Mesendoderm (in vitro differentiated cells): Measurements from ENCODE around the gene ATP8B4.

Source experiments
- DNase-seq: peaks from one replicate; pipeline ENCODE4 v3.0.0; 2013
- H2AK5ac ChIP-seq: 2 replicates; pipeline ENCODE4 v1.6.1; 2013; ENCODE audit warnings: low read length, inconsistent platforms
- H2BK120ac ChIP-seq: 2 replicates; pipeline ENCODE4 v1.6.1; 2013; ENCODE audit warnings: low read depth, mild to moderate bottlenecking, low read length, moderate library complexity, mixed read lengths
- H2BK15ac ChIP-seq: replicated peaks from 2 replicates; pipeline ENCODE4 v1.6.1; 2013; ENCODE audit warnings: low read depth, mild to moderate bottlenecking, moderate library complexity
- H2BK5ac ChIP-seq: 2 replicates; pipeline ENCODE4 v1.6.1; 2013; ENCODE audit warnings: low read length, inconsistent platforms
- H3K18ac ChIP-seq: 2 replicates; pipeline ENCODE4 v1.6.1; 2013; ENCODE audit warnings: mild to moderate bottlenecking, low read length, mixed read lengths
- H3K23ac ChIP-seq: one replicate; pipeline ENCODE4 v1.6.1; 2013; ENCODE audit warnings: low read length
- H3K27ac ChIP-seq: 2 replicates; pipeline ENCODE4 v1.5.1; 2013; ENCODE audit warnings: low read depth, mild to moderate bottlenecking, inconsistent platforms, low read length, moderate library complexity
- H3K27me3 ChIP-seq: 2 replicates; pipeline ENCODE4 v1.6.1; 2013; ENCODE audit warnings: low read length, control low read depth, mild to moderate bottlenecking, inconsistent platforms; ENCODE audit not compliant: insufficient read depth, poor library complexity
- H3K36me3 ChIP-seq: 2 replicates; pipeline ENCODE4 v1.6.1; 2013; ENCODE audit warnings: low read length, inconsistent platforms; ENCODE audit not compliant: control insufficient read depth, insufficient read depth
- H3K4ac ChIP-seq: one replicate; pipeline ENCODE4 v1.6.1; 2013; ENCODE audit warnings: low read depth, mild to moderate bottlenecking, low read length, moderate library complexity
- H3K4me1 ChIP-seq: 2 replicates; pipeline ENCODE4 v1.6.1; 2013; ENCODE audit warnings: low read depth, low read length, inconsistent platforms; ENCODE audit not compliant: control insufficient read depth
- H3K4me2 ChIP-seq: 2 replicates; pipeline ENCODE4 v1.6.1; 2013; ENCODE audit warnings: low read length
- H3K4me3 ChIP-seq: 2 replicates; pipeline ENCODE4 v1.5.1; 2013; ENCODE audit warnings: mild to moderate bottlenecking, low read length
- H3K56ac ChIP-seq: one replicate; pipeline ENCODE4 v1.6.1; 2013; ENCODE audit warnings: low read length
- H3K79me1 ChIP-seq: 2 replicates; pipeline ENCODE4 v1.6.1; 2013; ENCODE audit warnings: low read length, inconsistent platforms
- H3K79me2 ChIP-seq: 2 replicates; pipeline ENCODE4 v1.6.1; 2013; ENCODE audit warnings: mild to moderate bottlenecking, low read length; ENCODE audit not compliant: control insufficient read depth, insufficient read depth
- H3K9ac ChIP-seq: 2 replicates; pipeline ENCODE4 v1.6.1; 2013; ENCODE audit warnings: low read length, inconsistent platforms
- H4K5ac ChIP-seq: one replicate; pipeline ENCODE4 v1.6.1; 2013; ENCODE audit warnings: low read length
- H4K8ac ChIP-seq: one replicate; pipeline ENCODE4 v1.6.1; 2013; ENCODE audit warnings: low read depth, mild to moderate bottlenecking, control low read depth, low read length, moderate library complexity
- WGBS: extraction: QIAGEN DNeasy Blood & Tissue Kit; methylation state at CpG from one replicate; pipeline ENCODE4 v1.1.7; 2013; ENCODE audit warnings: low lambda C conversion rate, missing lambda C conversion rate; ENCODE audit not compliant: insufficient coverage; ENCODE audit errors: extremely low coverage; 5-methylcytosine and 5-hydroxymethylcytosine counted together

The ATP8B4 gene

GRCh38 chr15:50055750-50056157 lies 63.3 kb downstream of the ATP8B4 start:
- no peak for DNase-seq
- H4K8ac ChIP-seq: no peak overlapping the region
- no peak overlapping the region for H4K5ac ChIP-seq
- H3K4ac ChIP-seq: no peak overlapping the region
- no peak overlapping the region for H2BK5ac ChIP-seq
- H3K4me2 ChIP-seq: no peak overlapping the region
- H2BK120ac ChIP-seq: no peak overlapping the region
- H2BK15ac ChIP-seq: no peak overlapping the region
- H3K4me1 ChIP-seq: no peaks in the 10 kb centered on the region
- no peak overlapping the region for H3K18ac ChIP-seq
- H3K79me2 ChIP-seq: no peaks in the 10 kb centered on the region
- H2AK5ac ChIP-seq: no peak overlapping the region
- WGBS: no CpG with 5 or more reads among the region's 5 CpGs
- no peaks in the 10 kb centered on the region for H3K79me1 ChIP-seq
- no peak overlapping the region for H3K23ac ChIP-seq
- no peak overlapping the region for H3K9ac ChIP-seq
- H3K27me3 ChIP-seq: no peaks in the 10 kb centered on the region
- no peak overlapping the region for H3K4me3 ChIP-seq
- no peak overlapping the region for H3K27ac ChIP-seq
- no peak overlapping the region for H3K56ac ChIP-seq
- no peaks in the 10 kb centered on the region for H3K36me3 ChIP-seq

DNA sequence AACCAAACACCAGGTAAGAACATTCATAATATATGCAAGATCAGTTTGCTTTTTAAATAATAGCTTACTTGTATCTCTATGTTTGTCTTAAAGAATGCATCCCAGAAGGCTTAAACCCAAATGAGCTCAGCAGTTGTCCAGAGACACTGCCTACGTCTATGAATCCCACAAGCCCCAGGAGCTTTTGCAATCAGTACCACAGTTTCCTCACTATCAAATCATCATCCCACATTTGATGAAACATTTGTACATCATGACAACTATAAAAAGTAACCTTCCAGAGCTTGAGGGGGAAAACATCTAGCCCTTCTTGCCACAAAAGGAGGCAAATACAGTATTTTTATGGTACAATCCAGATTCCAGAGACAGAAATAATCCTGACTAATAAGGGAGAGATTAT lies 63.7 kb downstream of the ATP8B4 start:
- H3K27me3 ChIP-seq: no peaks in the 10 kb centered on the region
- H3K4ac ChIP-seq: no peak overlapping the region
- H3K56ac ChIP-seq: no peak overlapping the region
- H2BK120ac ChIP-seq: no peak overlapping the region
- H3K4me3 ChIP-seq: no peak overlapping the region
- H3K9ac ChIP-seq: no peak overlapping the region
- no peaks in the 10 kb centered on the region for H3K4me1 ChIP-seq
- no peak overlapping the region for H2AK5ac ChIP-seq
- H2BK5ac ChIP-seq: no peak overlapping the region
- H3K36me3 ChIP-seq: no peaks in the 10 kb centered on the region
- no peak overlapping the region for H3K18ac ChIP-seq
- H4K8ac ChIP-seq: no peak overlapping the region
- H2BK15ac ChIP-seq: no peak overlapping the region
- no peak overlapping the region for H3K23ac ChIP-seq
- no peak overlapping the region for H3K4me2 ChIP-seq
- no peak for DNase-seq
- no peak overlapping the region for H4K5ac ChIP-seq
- H3K27ac ChIP-seq: no peak overlapping the region
- H3K79me1 ChIP-seq: no peaks in the 10 kb centered on the region
- no CpG with 5 or more reads among the region's 1 CpG for WGBS
- H3K79me2 ChIP-seq: no peaks in the 10 kb centered on the region

- no peaks in the 10 kb centered on the region for H3K36me3 ChIP-seq
- H3K4me1 ChIP-seq: no peaks in the 10 kb centered on the region
- no peak overlapping the region for H3K4ac ChIP-seq
- no peak overlapping the region for H3K23ac ChIP-seq
- no CpG with 5 or more reads among the region's 3 CpGs for WGBS
- no peaks in the 10 kb centered on the region for H3K79me2 ChIP-seq
- H2BK5ac ChIP-seq: no peak overlapping the region
- no peak overlapping the region for H3K4me3 ChIP-seq
- DNase-seq: no peak
- H2AK5ac ChIP-seq: no peak overlapping the region
- no peak overlapping the region for H3K4me2 ChIP-seq
- H3K27me3 ChIP-seq: no peaks in the 10 kb centered on the region
- H3K18ac ChIP-seq: no peak overlapping the region
- H2BK15ac ChIP-seq: no peak overlapping the region
- H3K56ac ChIP-seq: no peak overlapping the region
- no peak overlapping the region for H2BK120ac ChIP-seq
- no peak overlapping the region for H3K9ac ChIP-seq
- H4K8ac ChIP-seq: no peak overlapping the region
- no peaks in the 10 kb centered on the region for H3K79me1 ChIP-seq
- H3K27ac ChIP-seq: no peak overlapping the region
- no peak overlapping the region for H4K5ac ChIP-seq
Observed at GRCh38 chr15:50053055-50053856, 65.8 kb downstream of the ATP8B4 start.

DNA sequence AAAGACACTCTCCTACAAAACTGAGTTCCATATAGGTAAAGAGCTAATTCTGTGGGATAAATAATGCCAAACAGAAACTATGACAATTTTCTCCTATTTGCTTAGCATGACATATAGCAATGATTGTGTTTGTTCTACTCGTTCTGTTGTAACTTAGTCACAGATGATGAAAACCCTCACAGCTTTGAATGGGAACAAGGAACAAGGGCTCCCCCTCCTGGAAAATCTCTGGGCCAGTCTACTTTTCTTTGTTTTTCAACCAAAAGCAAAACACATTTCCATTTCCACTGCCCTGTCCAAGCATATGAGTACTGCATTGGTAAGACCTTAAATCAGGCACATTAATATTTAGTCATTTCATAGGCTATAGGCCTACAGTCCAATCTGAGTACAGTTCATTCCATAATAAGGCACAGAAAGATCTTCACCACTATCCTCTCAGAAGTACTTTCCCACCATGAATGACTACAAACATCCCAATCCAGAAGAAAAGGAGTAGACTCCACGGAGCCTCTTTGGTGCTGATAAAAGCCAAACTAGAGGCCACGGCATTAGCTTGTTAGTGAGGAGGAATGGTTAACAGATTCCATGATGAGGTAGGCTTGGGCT lies 67.1 kb downstream of the ATP8B4 start:
- no peak overlapping the region for H4K8ac ChIP-seq

DNA sequence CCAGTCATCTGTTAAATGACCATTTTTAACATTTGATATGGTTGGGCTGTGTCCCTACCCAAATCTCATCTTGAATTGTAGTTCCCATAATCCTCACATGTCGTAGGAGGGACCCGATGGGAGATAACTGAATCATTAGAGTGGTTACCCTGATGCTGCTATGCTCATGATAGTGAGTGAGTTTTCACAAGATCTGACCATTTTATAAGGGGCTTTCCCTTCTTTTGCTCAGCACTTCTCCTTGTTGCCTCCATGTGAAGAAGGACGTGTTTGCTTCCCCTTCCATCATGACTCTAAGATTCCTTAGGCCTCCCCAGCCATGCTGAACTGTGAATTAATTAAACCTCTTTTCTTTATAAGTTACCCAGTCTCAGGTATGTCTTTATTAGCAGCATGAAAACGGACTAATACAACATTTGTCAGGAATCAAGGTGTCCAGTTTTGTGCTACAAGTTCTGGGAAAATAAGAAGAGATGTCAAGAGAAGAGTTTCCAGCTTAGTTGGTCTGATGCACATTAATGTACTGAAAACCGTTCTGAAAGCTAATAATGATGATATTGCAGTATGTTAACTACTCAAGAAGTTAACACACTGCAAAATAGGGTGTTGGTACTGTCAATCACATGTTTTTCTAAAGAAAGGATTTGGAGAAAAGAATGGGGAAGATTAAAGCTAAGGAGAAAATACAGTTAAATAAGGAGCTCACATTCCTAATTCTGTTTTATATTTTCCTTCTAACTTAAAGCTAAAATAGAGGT lies 67.9 kb downstream of the ATP8B4 start:
- no peak for DNase-seq
- no peak overlapping the region for H2BK120ac ChIP-seq
- no peak overlapping the region for H2BK15ac ChIP-seq
- no peaks in the 10 kb centered on the region for H3K27me3 ChIP-seq
- H3K27ac ChIP-seq: no peak overlapping the region
- H3K36me3 ChIP-seq: no peaks in the 10 kb centered on the region
- no peaks in the 10 kb centered on the region for H3K79me1 ChIP-seq
- H3K4me1 ChIP-seq: no peaks in the 10 kb centered on the region
- H3K23ac ChIP-seq: no peak overlapping the region
- no peak overlapping the region for H3K56ac ChIP-seq
- no CpG with 5 or more reads among the region's 5 CpGs for WGBS
- no peak overlapping the region for H3K4me2 ChIP-seq
- no peak overlapping the region for H3K9ac ChIP-seq
- no peak overlapping the region for H2AK5ac ChIP-seq
- H3K79me2 ChIP-seq: no peaks in the 10 kb centered on the region
- no peak overlapping the region for H3K4ac ChIP-seq
- no peak overlapping the region for H2BK5ac ChIP-seq
- no peak overlapping the region for H4K5ac ChIP-seq
- H3K4me3 ChIP-seq: no peak overlapping the region
- no peak overlapping the region for H4K8ac ChIP-seq
- no peak overlapping the region for H3K18ac ChIP-seq

More for the DNA sequence above, 67.1 kb downstream of the ATP8B4 start:
- Histone ChIP-seq H4K5ac (no peak overlapping the region), H3K9ac (no peak overlapping the region), H2BK15ac (no peak overlapping the region), H3K79me1 (no peaks in the 10 kb centered on the region), H3K4me3 (no peak overlapping the region), H3K4ac (no peak overlapping the region), H3K79me2 (no peaks in the 10 kb centered on the region), H3K4me2 (no peak overlapping the region), H3K27me3 (no peaks in the 10 kb centered on the region), H3K27ac (no peak overlapping the region), H3K23ac (no peak overlapping the region), H3K56ac (no peak overlapping the region), H2BK120ac (no peak overlapping the region), H3K36me3 (no peaks in the 10 kb centered on the region), H3K4me1 (no peaks in the 10 kb centered on the region), H2BK5ac (no peak overlapping the region), H3K18ac (no peak overlapping the region), H2AK5ac (no peak overlapping the region)
- DNase-seq: peak; percentile 66
- no CpG with 5 or more reads among the region's 3 CpGs for WGBS
